DND-41 (cell line): ENCODE measurements around the gene SLC5A6.

Experiments
- CTCF ChIP-seq: IDR thresholded peaks from 2 replicates; pipeline ENCODE4 v1.5.1; 2012; ENCODE audit warnings: borderline replicate concordance, low read length, moderate library complexity, mild to moderate bottlenecking; ENCODE audit not compliant: poor library complexity, severe bottlenecking; ENCODE audit errors: extremely low read depth
- EZH2 ChIP-seq: IDR thresholded peaks from 3 replicates; pipeline ENCODE4 v1.6.1; 2012; ENCODE audit warnings: borderline replicate concordance, low read depth, mild to moderate bottlenecking, moderate library complexity, low read length, inconsistent platforms; ENCODE audit not compliant: severe bottlenecking

- TF ChIP-seq CTCF: no peak
- TF ChIP-seq EZH2: no peak
Observed at GRCh38 chr2:27174638-27175037, 37.4 kb downstream of the SLC5A6 start.
